SJCRH30 (cell line): ENCODE measurements around the gene HSD3B7. TPM values are rescaled to one million over a fixed set of nuclear protein-coding genes. Genes with fewer than 3 reads are reported as not detected.

ENCODE experiments used
- DNase-seq, 2 experiments: peaks; one replicate each; pipeline ENCODE4 v3.0.0-alpha.2; 2015 to 2020
- H3K27ac ChIP-seq: fragments of 250-450 bp; sonication (Bioruptor Pico); 2 replicates; pipeline ENCODE4 v1.5.1; 2020; ENCODE audit warnings: mild to moderate bottlenecking, moderate library complexity
- H3K27me3 ChIP-seq: fragments of 250-450 bp; sonication (Bioruptor Pico); 2 replicates; pipeline ENCODE4 v1.5.1; 2020; ENCODE audit warnings: mild to moderate bottlenecking, moderate library complexity
- H3K36me3 ChIP-seq: fragments of 250-450 bp; sonication (Bioruptor Pico); 2 replicates; pipeline ENCODE4 v1.5.1; 2020; ENCODE audit warnings: mild to moderate bottlenecking, moderate library complexity
- H3K4me1 ChIP-seq: fragments of 250-450 bp; sonication (Bioruptor Pico); 2 replicates; pipeline ENCODE4 v1.5.1; 2020; ENCODE audit warnings: mild to moderate bottlenecking, moderate library complexity
- H3K4me3 ChIP-seq: fragments of 250-450 bp; sonication (Bioruptor Pico); 2 replicates; pipeline ENCODE4 v1.5.1; 2020; ENCODE audit warnings: mild to moderate bottlenecking, moderate library complexity
- H3K9me3 ChIP-seq: fragments of 250-450 bp; sonication (Bioruptor Pico); replicated peaks from 2 replicates; pipeline ENCODE4 v1.5.1; 2020; ENCODE audit warnings: mild to moderate bottlenecking, moderate library complexity
- total RNA-seq: library from RNA; depleted of rRNA; stranded (reverse); fragments of >200 nt; shearing (Covaris generic); gene quantifications from 2 replicates; pipeline ENCODE4 v1.2.3, GENCODE V29; 2014

Gene HSD3B7
- total RNA-seq, 1 experiment from 2014 or later = 3.4 TPM

GRCh38 chr16:30951193-30951592, 33.8 kb upstream of the HSD3B7 start:
- DNase-seq = no peak
- H3K27ac ChIP-seq = no peak overlapping the region

GRCh38 chr16:30951750-30952149, 33.3 kb upstream of the HSD3B7 start:
- no peak overlapping the region for H3K27ac ChIP-seq
- H3K36me3 ChIP-seq = no peaks in the 10 kb centered on the region
- H3K4me3 ChIP-seq = no peak overlapping the region
- H3K27me3 ChIP-seq = no peaks in the 10 kb centered on the region
- H3K9me3 ChIP-seq = no peaks in the 10 kb centered on the region
- H3K4me1 ChIP-seq = peaks cover 13% of the 10 kb centered on the region
- DNase-seq = no peak

More at GRCh38 chr16:30951193-30951592, 33.8 kb upstream of the HSD3B7 start:
- Histone ChIP-seq H3K27me3 (no peaks in the 10 kb centered on the region), H3K4me3 (no peak overlapping the region), H3K4me1 (peaks cover 13% of the 10 kb centered on the region), H3K9me3 (no peaks in the 10 kb centered on the region), H3K36me3 (no peaks in the 10 kb centered on the region)

GRCh38 chr16:30953111-30953510, 31.9 kb upstream of the HSD3B7 start:
- no peaks in the 10 kb centered on the region for H3K27me3 ChIP-seq
- no peak overlapping the region for H3K27ac ChIP-seq
- no peak for DNase-seq
- no peaks in the 10 kb centered on the region for H3K9me3 ChIP-seq
- H3K36me3 ChIP-seq = no peaks in the 10 kb centered on the region
- no peak overlapping the region for H3K4me3 ChIP-seq
- H3K4me1 ChIP-seq = peaks cover 13% of the 10 kb centered on the region

- no peak overlapping the region for H3K27ac ChIP-seq
- no peaks in the 10 kb centered on the region for H3K9me3 ChIP-seq
- peak; percentile 83 to 94 for DNase-seq
- H3K27me3 ChIP-seq = no peaks in the 10 kb centered on the region
- H3K4me3 ChIP-seq = no peak overlapping the region
- no peaks in the 10 kb centered on the region for H3K36me3 ChIP-seq
- peaks cover 13% of the 10 kb centered on the region for H3K4me1 ChIP-seq
These were observed 31.4 kb upstream of the HSD3B7 start for GRCh38 chr16:30953511-30954124.

- Histone ChIP-seq H3K4me3 (no peak overlapping the region), H3K27ac (no peak overlapping the region), H3K9me3 (no peaks in the 10 kb centered on the region), H3K27me3 (no peaks in the 10 kb centered on the region), H3K36me3 (peaks cover 12% of the 10 kb centered on the region), H3K4me1 (peaks cover 10% of the 10 kb centered on the region)
- no peak for DNase-seq
These were observed 30.0 kb upstream of the HSD3B7 start for GRCh38 chr16:30954993-30955392.

GRCh38 chr16:30956601-30957455, 28.2 kb upstream of the HSD3B7 start:
- Histone ChIP-seq H3K9me3 (no peaks in the 10 kb centered on the region), H3K27me3 (no peaks in the 10 kb centered on the region), H3K27ac (peak overlapping the region; percentile 98), H3K36me3 (peaks cover 28% of the 10 kb centered on the region), H3K4me3 (peak overlapping the region; percentile 99), H3K4me1 (peaks cover 2% of the 10 kb centered on the region; the same call in 1 of the 2 replicates)
- peak; percentile 87 to 88 for DNase-seq

GRCh38 chr16:30957456-30958174, 27.4 kb upstream of the HSD3B7 start, which contains the start of gene SETD1A:
Gene SETD1A (plus strand): TSS chr16:30957754. CDS start chr16:30958732, 978 bp downstream.
- DNase-seq = peak; percentile 95 to 97
- no peaks in the 10 kb centered on the region for H3K9me3 ChIP-seq
- peaks cover 2% of the 10 kb centered on the region; the same call in 1 of the 2 replicates for H3K4me1 ChIP-seq
- peaks cover 36% of the 10 kb centered on the region for H3K36me3 ChIP-seq
- no peaks in the 10 kb centered on the region for H3K27me3 ChIP-seq
- peak within 1 kb of the TSS; percentile 98 for H3K27ac ChIP-seq
- H3K4me3 ChIP-seq = peak within 1 kb of the TSS; percentile 99

- Histone ChIP-seq H3K4me3 (peak overlapping the region; percentile 99), H3K4me1 (peaks cover 2% of the 10 kb centered on the region; the same call in 1 of the 2 replicates), H3K27me3 (no peaks in the 10 kb centered on the region), H3K9me3 (no peaks in the 10 kb centered on the region), H3K36me3 (peaks cover 44% of the 10 kb centered on the region), H3K27ac (peak overlapping the region; percentile 98; the same call in 1 of the 2 replicates)
- DNase-seq = peak; percentile 49 to 63
These were observed 26.6 kb upstream of the HSD3B7 start for GRCh38 chr16:30958175-30959079.

- H3K27ac ChIP-seq = no peak overlapping the region
- no peaks in the 10 kb centered on the region for H3K27me3 ChIP-seq
- H3K36me3 ChIP-seq = peaks cover 65% of the 10 kb centered on the region
- no peak for DNase-seq
- H3K9me3 ChIP-seq = no peaks in the 10 kb centered on the region
- H3K4me3 ChIP-seq = no peak overlapping the region
- H3K4me1 ChIP-seq = no peaks in the 10 kb centered on the region
These were observed 23.6 kb upstream of the HSD3B7 start for GRCh38 chr16:30961384-30961783.

GRCh38 chr16:30963925-30964511, 21.0 kb upstream of the HSD3B7 start:
- Histone ChIP-seq H3K4me3 (no peak overlapping the region), H3K4me1 (no peaks in the 10 kb centered on the region), H3K9me3 (no peaks in the 10 kb centered on the region), H3K27ac (no peak overlapping the region), H3K27me3 (no peaks in the 10 kb centered on the region), H3K36me3 (peaks cover 88% of the 10 kb centered on the region)
- no peak for DNase-seq

GRCh38 chr16:30964574-30965226, 20.3 kb upstream of the HSD3B7 start:
- peaks cover 86% of the 10 kb centered on the region for H3K36me3 ChIP-seq
- H3K4me1 ChIP-seq = no peaks in the 10 kb centered on the region
- no peak overlapping the region for H3K4me3 ChIP-seq
- no peaks in the 10 kb centered on the region for H3K9me3 ChIP-seq
- no peaks in the 10 kb centered on the region for H3K27me3 ChIP-seq
- DNase-seq = no peak
- no peak overlapping the region for H3K27ac ChIP-seq

- Histone ChIP-seq H3K4me3 (no peak overlapping the region), H3K9me3 (no peaks in the 10 kb centered on the region), H3K27ac (no peak overlapping the region), H3K27me3 (no peaks in the 10 kb centered on the region), H3K4me1 (no peaks in the 10 kb centered on the region), H3K36me3 (peaks cover 86% of the 10 kb centered on the region)
- DNase-seq = no peak
These were observed 19.6 kb upstream of the HSD3B7 start for GRCh38 chr16:30965436-30965835.

GRCh38 chr16:30966033-30966619, 18.9 kb upstream of the HSD3B7 start:
- H3K9me3 ChIP-seq = no peaks in the 10 kb centered on the region
- H3K36me3 ChIP-seq = peaks cover 88% of the 10 kb centered on the region
- H3K27me3 ChIP-seq = no peaks in the 10 kb centered on the region
- no peak for DNase-seq
- H3K4me1 ChIP-seq = no peaks in the 10 kb centered on the region
- no peak overlapping the region for H3K4me3 ChIP-seq
- no peak overlapping the region for H3K27ac ChIP-seq
